Measurements from ENCODE around the gene FTMT. TPM values are rescaled to one million over a fixed set of nuclear protein-coding genes. Genes with fewer than 3 reads are reported as not detected.

Gene FTMT
- total and polyA plus RNA-seq, 2 of the 13 experiments (the other 11 are each of a cell fraction or from before 2014, with no cell fraction given): not detected

DNA sequence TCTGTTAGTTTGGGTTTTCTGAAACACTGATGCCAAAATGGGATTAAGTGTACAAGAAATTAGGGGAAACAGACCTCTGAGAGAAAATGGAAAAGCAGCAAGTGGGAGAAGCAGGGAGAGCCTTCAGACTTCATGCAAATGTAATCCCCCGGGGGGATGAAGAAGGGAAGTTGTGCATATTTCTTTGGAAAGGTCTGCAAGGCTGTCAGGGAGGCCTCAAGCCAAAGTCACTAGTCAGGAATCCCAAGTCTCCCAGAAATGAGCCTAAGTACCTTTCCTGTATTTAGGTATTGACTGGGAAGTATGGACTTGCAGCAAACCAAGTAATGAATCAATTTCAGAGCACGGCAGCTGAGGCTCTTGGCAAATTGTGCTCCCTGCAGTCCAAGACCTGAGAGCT is 2.2 kb downstream of the FTMT start:
- DNase-seq (ENCODE audit: low spot score) (no peak), FAIRE-seq (no peak), ATAC-seq (no peak)
- TF ChIP-seq ZNF550 (CRISPR knock-in tag; IDR thresholded peaks at IDR 0.05; ENCODE audit: borderline replicate concordance) (no peak), KAT7 (CRISPR knock-in tag; IDR thresholded peaks at IDR 0.05; ENCODE audit: borderline replicate concordance) (no peak), NFYB (CRISPR knock-in tag; IDR thresholded peaks at IDR 0.05) (no peak), MAFF (IDR thresholded peaks at IDR 0.05; ENCODE audit: low read depth, low read length) (no peak), ZFX (CRISPR knock-in tag; IDR thresholded peaks at IDR 0.05; ENCODE audit: low read depth) (no peak), MXD1 (CRISPR knock-in tag; IDR thresholded peaks at IDR 0.05) (no peak), CEBPB (IDR thresholded peaks at IDR 0.05; ENCODE audit: borderline replicate concordance, low read depth, low read length) (no peak), ZNF136 (CRISPR knock-in tag; IDR thresholded peaks at IDR 0.05; ENCODE audit: low read depth) (no peak), CBX1 (IDR thresholded peaks at IDR 0.05; ENCODE audit: low read depth) (no peak), PHF5A (CRISPR knock-in tag; IDR thresholded peaks at IDR 0.05; ENCODE audit: low read depth, unreplicated experiment) (no peak), ZNF264 (CRISPR knock-in tag; IDR thresholded peaks at IDR 0.05) (no peak), SRF (IDR thresholded peaks at IDR 0.05; ENCODE audit: low read depth, low read length) (no peak), HOXA5 (CRISPR knock-in tag; IDR thresholded peaks at IDR 0.05) (no peak), PPARG (CRISPR knock-in tag; conservative IDR thresholded peaks at IDR 0.05) (no peak), NR3C1 (CRISPR knock-in tag; IDR thresholded peaks at IDR 0.05) (no peak), HNRNPLL (IDR thresholded peaks at IDR 0.05; ENCODE audit: low read depth, low read length, poor library complexity, severe bottlenecking) (no peak)
- no peak overlapping the region for H3K27ac ChIP-seq (ENCODE audit: extremely low read length, insufficient read depth, low read length)
- H3K27me3 ChIP-seq (ENCODE audit: control insufficient read depth in 1 of 2, insufficient read depth in 2 of 2, low read length in 2 of 2): no peaks in the 10 kb centered on the region
- H3K36me3 ChIP-seq (replicated peaks in 1 of 2; ENCODE audit: control insufficient read depth in 1 of 2, insufficient read depth in 2 of 2, low read length in 2 of 2): no peaks in the 10 kb centered on the region
- H2AFZ ChIP-seq (ENCODE audit: low read length): no peak overlapping the region
- no peaks in the 10 kb centered on the region for H3K9me3 ChIP-seq (ENCODE audit: low read length)
- ChIA-PET CTCF (ENCODE audit: low intra/inter-chr PET ratio, low total read pairs) (no interaction called here), POLR2A (no interaction called here)
- H3K4me1 ChIP-seq (ENCODE audit: insufficient read depth, low read length): no peaks in the 10 kb centered on the region
- WGBS (ENCODE audit: low lambda C conversion rate): 0% methylated on average over 2 of the region's 2 CpGs
- H3K4me3 ChIP-seq (replicated peaks in 1 of 3; ENCODE audit: insufficient read depth in 1 of 3, low read depth in 2 of 3, low read length in 3 of 3): no peak overlapping the region
- no peaks in the 10 kb centered on the region for H4K20me1 ChIP-seq (ENCODE audit: insufficient read depth, low read length)
- in situ Hi-C loops (cut with HindIII; ENCODE audit: extremely low pct_ligation_motif_present, low pct_unique_long_range_greater_than_20kb): no loop called here
- no peaks in the 10 kb centered on the region for H3K79me2 ChIP-seq (ENCODE audit: insufficient read depth, low read length)
- BruUV-seq (replicated peaks): no TSS peak
- intact Hi-C loops (cut with micrococcal nuclease; ENCODE audit: unreplicated experiment): no loop called here
- H3K4me2 ChIP-seq (ENCODE audit: low read depth, low read length): no peak overlapping the region
- H3K9ac ChIP-seq (ENCODE audit: insufficient read depth, low read depth, low read length): no peak overlapping the region
